GM18907 (cell line): ENCODE measurements around the gene ZNF202.
A peak's percentile ranks its signal among the peaks of the same experiment; 100 is the strongest.
"Not testable (repeated sequence)": the region's sequence is repeated elsewhere in the genome, so short reads cannot be mapped to it uniquely, and the experiment has no call there.

ENCODE experiments used
- ATAC-seq: cut with Tn5 transposase; IDR thresholded peaks from one replicate; pipeline ENCODE4 v1.9.1; 2021; ENCODE audit warnings: mild to moderate bottlenecking, moderate library complexity; ENCODE audit not compliant: unreplicated experiment

ZNF202 gene

GRCh38 chr11:123741159-123742030, at the start of gene ZNF202:
Gene ZNF202 (minus strand): TSS chr11:123741660. CDS start chr11:123730888, 10,772 bp downstream.
- peak; percentile 99 for ATAC-seq

GRCh38 chr11:123783536-123783935, 42.1 kb upstream of the ZNF202 start:
- no peak for ATAC-seq

- no peak for ATAC-seq
Observed at GRCh38 chr11:123778511-123778910, 37.1 kb upstream of the ZNF202 start.

- ATAC-seq: no peak
Observed at GRCh38 chr11:123775715-123776549, 34.5 kb upstream of the ZNF202 start.

GRCh38 chr11:123775289-123775688, 33.8 kb upstream of the ZNF202 start:
- ATAC-seq: no peak

GRCh38 chr11:123773959-123774358, 32.5 kb upstream of the ZNF202 start:
- no peak for ATAC-seq

GRCh38 chr11:123773026-123773425, 31.6 kb upstream of the ZNF202 start:
- no peak for ATAC-seq

- no peak for ATAC-seq
Observed at GRCh38 chr11:123771664-123772063, 30.2 kb upstream of the ZNF202 start.

GRCh38 chr11:123770712-123771111, 29.3 kb upstream of the ZNF202 start:
- ATAC-seq: no peak

GRCh38 chr11:123765601-123766000, 24.1 kb upstream of the ZNF202 start:
- no peak for ATAC-seq

- ATAC-seq: no peak
Observed at GRCh38 chr11:123762422-123762821, 21.0 kb upstream of the ZNF202 start.

- peak; percentile 54 for ATAC-seq
Observed at GRCh38 chr11:123760894-123761293, 19.4 kb upstream of the ZNF202 start.

- no peak for ATAC-seq
Observed at GRCh38 chr11:123757976-123758375, 16.5 kb upstream of the ZNF202 start.

- ATAC-seq: no peak
Observed at GRCh38 chr11:123755813-123756212, 14.4 kb upstream of the ZNF202 start.

- no peak for ATAC-seq
Observed at GRCh38 chr11:123755344-123755743, 13.9 kb upstream of the ZNF202 start.

GRCh38 chr11:123754101-123754568, 12.7 kb upstream of the ZNF202 start, which contains the start of gene OR6X1:
Gene OR6X1 (minus strand): TSS chr11:123754518. CDS start chr11:123754518, 0 bp downstream.
- ATAC-seq: no peak

GRCh38 chr11:123753110-123753509, 11.7 kb upstream of the ZNF202 start:
- no peak for ATAC-seq

- ATAC-seq: no peak
Observed at GRCh38 chr11:123751781-123752180, 10.3 kb upstream of the ZNF202 start.

GRCh38 chr11:123748349-123748748, 6.9 kb upstream of the ZNF202 start:
- ATAC-seq: not testable (repeated sequence)

GRCh38 chr11:123745764-123746451, 4.4 kb upstream of the ZNF202 start:
- ATAC-seq: no peak

GRCh38 chr11:123742724-123743120, 1.3 kb upstream of the ZNF202 start:
- no peak for ATAC-seq
